Measurements from ENCODE around the gene RASSF9. TPM values are rescaled to one million over a fixed set of nuclear protein-coding genes. Genes with fewer than 3 reads are reported as not detected.

Gene RASSF9
- total RNA-seq, 1 experiment from 2014 or later, result not detected

- DNase-seq (no peak), ATAC-seq (no peak)
- Histone ChIP-seq H3K27ac (ENCODE audit: low read length) (no peak overlapping the region), H4K20me1 (ENCODE audit: low read length) (no peaks in the 10 kb centered on the region), H3K27me3 (ENCODE audit: low read length) (no peaks in the 10 kb centered on the region), H3K9me2 (replicated peaks; ENCODE audit: low read length) (no peaks in the 10 kb centered on the region), H3K36me3 (ENCODE audit: low read depth, low read length) (no peaks in the 10 kb centered on the region), H3K4me2 (ENCODE audit: low read length) (peak overlapping the region; percentile 40; the same call in 1 of the 2 replicates), H3K9ac (ENCODE audit: low read length) (no peak overlapping the region), H3F3A (ENCODE audit: low read length, unreplicated experiment) (no peaks in the 10 kb centered on the region), H3K79me2 (ENCODE audit: low read length) (no peaks in the 10 kb centered on the region), H3K9me3 (ENCODE audit: low read length) (no peaks in the 10 kb centered on the region), H3K4me1 (ENCODE audit: insufficient read depth, low read length) (peaks cover 23% of the 10 kb centered on the region), H2AFZ (ENCODE audit: low read length) (no peak overlapping the region), H3K4me3 (ENCODE audit: low read length) (no peak overlapping the region)
- ChIA-PET CTCF (interaction anchor here (0.5 to 1.0 kb wide), 2 partner anchors 19 to 46 kb away, joined by 3 to 4 read pairs; no protein-coding TSS in a partner anchor), POLR2A (ENCODE audit: unreplicated experiment) (no interaction called here)
- BruUV-seq (replicated peaks), result no TSS peak
- intact Hi-C loops (cut with micrococcal nuclease), result loop anchor here (2.0 kb wide), 1 partner anchor 14 kb away; no protein-coding TSS in a partner anchor
- no peak for TF ChIP-seq EZH2 (IDR thresholded peaks at IDR 0.05; ENCODE audit: low read length, unreplicated experiment)
- no peak for TF ChIP-seq EZH2phosphoT487 (IDR thresholded peaks at IDR 0.05; ENCODE audit: borderline replicate concordance, low read length)
- TF ChIP-seq, protein P1, sequence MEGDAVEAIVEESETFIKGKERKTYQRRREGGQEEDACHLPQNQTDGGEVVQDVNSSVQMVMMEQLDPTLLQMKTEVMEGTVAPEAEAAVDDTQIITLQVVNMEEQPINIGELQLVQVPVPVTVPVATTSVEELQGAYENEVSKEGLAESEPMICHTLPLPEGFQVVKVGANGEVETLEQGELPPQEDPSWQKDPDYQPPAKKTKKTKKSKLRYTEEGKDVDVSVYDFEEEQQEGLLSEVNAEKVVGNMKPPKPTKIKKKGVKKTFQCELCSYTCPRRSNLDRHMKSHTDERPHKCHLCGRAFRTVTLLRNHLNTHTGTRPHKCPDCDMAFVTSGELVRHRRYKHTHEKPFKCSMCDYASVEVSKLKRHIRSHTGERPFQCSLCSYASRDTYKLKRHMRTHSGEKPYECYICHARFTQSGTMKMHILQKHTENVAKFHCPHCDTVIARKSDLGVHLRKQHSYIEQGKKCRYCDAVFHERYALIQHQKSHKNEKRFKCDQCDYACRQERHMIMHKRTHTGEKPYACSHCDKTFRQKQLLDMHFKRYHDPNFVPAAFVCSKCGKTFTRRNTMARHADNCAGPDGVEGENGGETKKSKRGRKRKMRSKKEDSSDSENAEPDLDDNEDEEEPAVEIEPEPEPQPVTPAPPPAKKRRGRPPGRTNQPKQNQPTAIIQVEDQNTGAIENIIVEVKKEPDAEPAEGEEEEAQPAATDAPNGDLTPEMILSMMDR (conservative IDR thresholded peaks at IDR 0.05; ENCODE audit: low read depth, low read length), result no peak
Measured at GRCh38 chr12:85821206-85821605, 15.0 kb downstream of the RASSF9 start.

DNA sequence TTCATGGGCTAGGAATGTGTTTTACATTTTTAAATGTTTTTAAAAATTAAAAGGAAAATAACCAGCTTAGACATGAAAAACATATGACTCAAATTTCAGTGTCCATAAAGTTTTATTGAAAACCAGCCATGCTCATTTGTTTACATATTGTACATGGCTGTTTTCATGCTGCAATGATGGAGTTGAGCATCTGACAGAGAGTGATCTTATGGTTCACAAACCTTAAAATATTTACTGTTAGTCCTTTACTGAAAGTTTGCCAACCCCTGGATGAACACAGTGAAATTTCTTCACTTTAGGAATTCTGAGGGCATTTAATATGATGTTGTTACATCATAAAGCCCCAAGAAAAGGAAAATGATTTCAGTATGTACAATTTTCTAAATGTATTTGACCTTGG lies 16.1 kb downstream of the RASSF9 start:
- no peak for ATAC-seq
- ChIA-PET CTCF (no interaction called here), POLR2A (ENCODE audit: unreplicated experiment) (no interaction called here)

DNA sequence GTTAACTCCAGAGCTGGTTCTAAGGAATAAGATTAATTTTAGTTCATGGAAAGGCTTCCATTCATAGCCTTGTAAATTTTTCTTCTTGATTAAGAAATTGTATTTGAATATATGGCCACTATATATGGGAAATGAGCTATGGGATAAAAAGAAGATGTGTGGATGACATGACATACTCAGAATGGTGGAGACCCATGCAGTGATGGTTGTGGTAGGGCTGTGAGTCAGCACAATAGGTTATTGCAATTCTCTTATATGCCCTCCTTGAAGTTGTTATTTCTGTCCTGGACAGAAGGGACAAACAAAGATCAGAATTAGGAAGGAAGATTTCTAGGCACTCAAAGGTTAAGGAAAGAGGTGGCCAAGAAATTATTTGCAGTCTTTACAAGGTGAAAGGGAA lies 21.5 kb downstream of the RASSF9 start:
- no TSS peak for BruUV-seq (replicated peaks)
- no peak for TF ChIP-seq EZH2 (IDR thresholded peaks at IDR 0.05; ENCODE audit: low read length, unreplicated experiment)
- no peak for TF ChIP-seq EZH2phosphoT487 (IDR thresholded peaks at IDR 0.05; ENCODE audit: borderline replicate concordance, low read length)
- TF ChIP-seq, protein P1 (conservative IDR thresholded peaks at IDR 0.05; ENCODE audit: low read depth, low read length), result no peak
- H4K20me1 ChIP-seq (ENCODE audit: low read length), result no peaks in the 10 kb centered on the region
- no peak for DNase-seq
- no peaks in the 10 kb centered on the region for H3K9me2 ChIP-seq (replicated peaks; ENCODE audit: low read length)
- CTCF ChIA-PET, result no interaction called here
- H3K27me3 ChIP-seq (ENCODE audit: low read length), result no peaks in the 10 kb centered on the region
- no peak overlapping the region for H3K27ac ChIP-seq (ENCODE audit: low read length)
- no peaks in the 10 kb centered on the region for H3K4me1 ChIP-seq (ENCODE audit: insufficient read depth, low read length)
- POLR2A ChIA-PET (ENCODE audit: unreplicated experiment), result no interaction called here
- H2AFZ ChIP-seq (ENCODE audit: low read length), result no peak overlapping the region
- intact Hi-C loops (cut with micrococcal nuclease), result no loop called here
- H3F3A ChIP-seq (ENCODE audit: low read length, unreplicated experiment), result no peaks in the 10 kb centered on the region
- H3K79me2 ChIP-seq (ENCODE audit: low read length), result no peaks in the 10 kb centered on the region
- no peak overlapping the region for H3K4me2 ChIP-seq (ENCODE audit: low read length)
- H3K9me3 ChIP-seq (ENCODE audit: low read length), result no peaks in the 10 kb centered on the region
- H3K36me3 ChIP-seq (ENCODE audit: low read depth, low read length), result no peaks in the 10 kb centered on the region
- H3K9ac ChIP-seq (ENCODE audit: low read length), result no peak overlapping the region
- no peak overlapping the region for H3K4me3 ChIP-seq (ENCODE audit: low read length)
- ATAC-seq, result no peak

More for the DNA sequence above, 16.1 kb downstream of the RASSF9 start:
- H3K4me1 ChIP-seq (ENCODE audit: insufficient read depth, low read length), result peaks cover 23% of the 10 kb centered on the region
- no peaks in the 10 kb centered on the region for H3K36me3 ChIP-seq (ENCODE audit: low read depth, low read length)
- no peaks in the 10 kb centered on the region for H3K9me3 ChIP-seq (ENCODE audit: low read length)
- no TSS peak for BruUV-seq (replicated peaks)
- no peaks in the 10 kb centered on the region for H4K20me1 ChIP-seq (ENCODE audit: low read length)
- H3K79me2 ChIP-seq (ENCODE audit: low read length), result no peaks in the 10 kb centered on the region
- H3K9ac ChIP-seq (ENCODE audit: low read length), result no peak overlapping the region
- no peaks in the 10 kb centered on the region for H3K27me3 ChIP-seq (ENCODE audit: low read length)
- no peak overlapping the region for H3K4me3 ChIP-seq (ENCODE audit: low read length)
- H3F3A ChIP-seq (ENCODE audit: low read length, unreplicated experiment), result no peaks in the 10 kb centered on the region
- H3K9me2 ChIP-seq (replicated peaks; ENCODE audit: low read length), result no peaks in the 10 kb centered on the region
- H3K27ac ChIP-seq (ENCODE audit: low read length), result no peak overlapping the region
- no peak overlapping the region for H2AFZ ChIP-seq (ENCODE audit: low read length)
- H3K4me2 ChIP-seq (ENCODE audit: low read length), result no peak overlapping the region
- TF ChIP-seq, protein P1 (conservative IDR thresholded peaks at IDR 0.05; ENCODE audit: low read depth, low read length), result no peak
- TF ChIP-seq EZH2phosphoT487 (IDR thresholded peaks at IDR 0.05; ENCODE audit: borderline replicate concordance, low read length) (no peak), EZH2 (IDR thresholded peaks at IDR 0.05; ENCODE audit: low read length, unreplicated experiment) (no peak)
- intact Hi-C loops (cut with micrococcal nuclease), result loop anchor here (2.0 kb wide), 1 partner anchor 15 kb away; no protein-coding TSS in a partner anchor
- no peak for DNase-seq
